ENCODE data around the gene MPG. TPM values are rescaled to one million over a fixed set of nuclear protein-coding genes. Genes with fewer than 3 reads are reported as not detected.

MPG gene
- polyA plus RNA-seq, 1 experiment = 47.3 TPM

GRCh38 chr16:38941-39892, 38.8 kb upstream of the MPG start:
- CTCF ChIA-PET = no interaction called here
- POLR2A ChIA-PET = no interaction called here
- no peak overlapping the region for H3K27ac ChIP-seq (ENCODE audit: low read depth, low read length)
- H3K9me3 ChIP-seq (ENCODE audit: control insufficient read depth, insufficient read depth, low read length) = no peaks in the 10 kb centered on the region; the same call in 1 of the 2 replicates
- no peak overlapping the region for H3K4me3 ChIP-seq (ENCODE audit: low read depth, low read length)
- DNase-seq (ENCODE audit: low read depth, low spot score) = no peak
- TF ChIP-seq CTCF (IDR thresholded peaks at IDR 0.05; ENCODE audit: low read depth, low read length) = no peak
- H3K27me3 ChIP-seq (ENCODE audit: control insufficient read depth, insufficient read depth, low read length) = no peaks in the 10 kb centered on the region

GRCh38 chr16:41439-42068, 36.5 kb upstream of the MPG start:
- no peak for TF ChIP-seq CTCF (IDR thresholded peaks at IDR 0.05; ENCODE audit: low read depth, low read length)
- Histone ChIP-seq H3K27ac (ENCODE audit: low read depth, low read length) (peak overlapping the region; percentile 21), H3K27me3 (ENCODE audit: control insufficient read depth, insufficient read depth, low read length) (no peaks in the 10 kb centered on the region), H3K9me3 (ENCODE audit: control insufficient read depth, insufficient read depth, low read length) (no peaks in the 10 kb centered on the region; the same call in 1 of the 2 replicates), H3K4me3 (ENCODE audit: low read depth, low read length) (no peak overlapping the region)
- ChIA-PET POLR2A (no interaction called here), CTCF (interaction anchor here (1.0 kb wide), 1 partner anchor 24 kb away, joined by 3 read pairs; no protein-coding TSS in a partner anchor)
- no peak for DNase-seq (ENCODE audit: low read depth, low spot score)

- no peak overlapping the region for H3K4me3 ChIP-seq (ENCODE audit: low read depth, low read length)
- H3K27me3 ChIP-seq (ENCODE audit: control insufficient read depth, insufficient read depth, low read length) = no peaks in the 10 kb centered on the region
- TF ChIP-seq CTCF (IDR thresholded peaks at IDR 0.05; ENCODE audit: low read depth, low read length) = no peak
- DNase-seq (ENCODE audit: low read depth, low spot score) = no peak
- POLR2A ChIA-PET = no interaction called here
- CTCF ChIA-PET = no interaction called here
- H3K27ac ChIP-seq (ENCODE audit: low read depth, low read length) = no peak overlapping the region
- no peaks in the 10 kb centered on the region; the same call in 1 of the 2 replicates for H3K9me3 ChIP-seq (ENCODE audit: control insufficient read depth, insufficient read depth, low read length)
Observed at GRCh38 chr16:42069-42457, 36.0 kb upstream of the MPG start.

- Histone ChIP-seq H3K4me3 (ENCODE audit: low read depth, low read length) (no peak overlapping the region), H3K27me3 (ENCODE audit: control insufficient read depth, insufficient read depth, low read length) (no peaks in the 10 kb centered on the region), H3K27ac (ENCODE audit: low read depth, low read length) (no peak overlapping the region), H3K9me3 (ENCODE audit: control insufficient read depth, insufficient read depth, low read length) (no peaks in the 10 kb centered on the region; the same call in 1 of the 2 replicates)
- no peak for DNase-seq (ENCODE audit: low read depth, low spot score)
- CTCF ChIA-PET = no interaction called here
- TF ChIP-seq CTCF (IDR thresholded peaks at IDR 0.05; ENCODE audit: low read depth, low read length) = no peak
- POLR2A ChIA-PET = no interaction called here
Observed at GRCh38 chr16:42691-43090, 35.3 kb upstream of the MPG start.

GRCh38 chr16:43294-43693, 34.7 kb upstream of the MPG start:
- Histone ChIP-seq H3K27ac (ENCODE audit: low read depth, low read length) (no peak overlapping the region), H3K9me3 (ENCODE audit: control insufficient read depth, insufficient read depth, low read length) (no peaks in the 10 kb centered on the region; the same call in 1 of the 2 replicates), H3K27me3 (ENCODE audit: control insufficient read depth, insufficient read depth, low read length) (no peaks in the 10 kb centered on the region), H3K4me3 (ENCODE audit: low read depth, low read length) (no peak overlapping the region)
- POLR2A ChIA-PET = no interaction called here
- CTCF ChIA-PET = no interaction called here
- TF ChIP-seq CTCF (IDR thresholded peaks at IDR 0.05; ENCODE audit: low read depth, low read length) = no peak
- no peak for DNase-seq (ENCODE audit: low read depth, low spot score)
